MM.1S (cell line): Measurements from ENCODE around the gene RGPD3.

Source experiments
- EZH2 ChIP-seq: fragments of 300-600 bp; sonication (generic); optimal IDR thresholded peaks from 2 replicates; pipeline ENCODE3; 2017; ENCODE audit warnings: low read depth, mild to moderate bottlenecking, antibody characterized with exemption, low read length, mixed read lengths
- EZH2phosphoT487 ChIP-seq: fragments of 300-600 bp; sonication (generic); IDR thresholded peaks from 2 replicates; pipeline ENCODE4 v1.6.1; 2018; ENCODE audit warnings: antibody characterized with exemption, low read length
- TF ChIP-seq, protein P1 (sequence below): fragments of 300-600 bp; sonication (generic); IDR thresholded peaks from 2 replicates; pipeline ENCODE4 v1.5.1; 2016; ENCODE audit warnings: antibody characterized with exemption, low read length, mixed read lengths

DNA sequence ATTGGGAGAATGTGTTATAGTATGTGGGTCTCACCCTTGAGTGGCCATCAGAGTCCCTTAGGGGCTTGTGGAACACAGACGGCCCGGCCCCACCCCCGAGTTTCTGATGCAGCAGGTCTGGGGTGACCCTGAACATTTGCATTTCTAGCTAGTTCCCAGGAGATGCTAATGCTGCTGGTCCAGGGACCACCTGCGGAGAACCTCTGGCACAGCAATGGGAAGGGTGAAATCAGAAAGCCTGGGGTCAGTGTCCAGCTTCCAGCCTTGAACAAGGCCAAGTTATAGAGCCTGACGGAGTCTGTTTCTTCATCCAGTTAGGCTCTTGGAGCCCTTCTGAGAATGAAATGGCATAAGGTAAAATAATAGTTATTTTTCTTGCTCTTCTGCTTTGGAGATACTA is 126.5 kb downstream of the RGPD3 start:
- TF ChIP-seq, protein P1, sequence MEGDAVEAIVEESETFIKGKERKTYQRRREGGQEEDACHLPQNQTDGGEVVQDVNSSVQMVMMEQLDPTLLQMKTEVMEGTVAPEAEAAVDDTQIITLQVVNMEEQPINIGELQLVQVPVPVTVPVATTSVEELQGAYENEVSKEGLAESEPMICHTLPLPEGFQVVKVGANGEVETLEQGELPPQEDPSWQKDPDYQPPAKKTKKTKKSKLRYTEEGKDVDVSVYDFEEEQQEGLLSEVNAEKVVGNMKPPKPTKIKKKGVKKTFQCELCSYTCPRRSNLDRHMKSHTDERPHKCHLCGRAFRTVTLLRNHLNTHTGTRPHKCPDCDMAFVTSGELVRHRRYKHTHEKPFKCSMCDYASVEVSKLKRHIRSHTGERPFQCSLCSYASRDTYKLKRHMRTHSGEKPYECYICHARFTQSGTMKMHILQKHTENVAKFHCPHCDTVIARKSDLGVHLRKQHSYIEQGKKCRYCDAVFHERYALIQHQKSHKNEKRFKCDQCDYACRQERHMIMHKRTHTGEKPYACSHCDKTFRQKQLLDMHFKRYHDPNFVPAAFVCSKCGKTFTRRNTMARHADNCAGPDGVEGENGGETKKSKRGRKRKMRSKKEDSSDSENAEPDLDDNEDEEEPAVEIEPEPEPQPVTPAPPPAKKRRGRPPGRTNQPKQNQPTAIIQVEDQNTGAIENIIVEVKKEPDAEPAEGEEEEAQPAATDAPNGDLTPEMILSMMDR, result no peak
- TF ChIP-seq EZH2 (no peak), EZH2phosphoT487 (no peak)
